Subcutaneous adipose tissue (tissue), 4 donors: ENCODE data around the gene NR2C2AP. TPM values are rescaled to one million over a fixed set of nuclear protein-coding genes. Genes with fewer than 3 reads are reported as not detected.

Source experiments
- total RNA-seq, 4 donors: library from RNA; depleted of rRNA; stranded (reverse); fragments of >200 nt; gene quantifications; one replicate each; pipeline ENCODE4 v1.1.0, GENCODE V29; 2016
- TF ChIP-seq, protein P1 (sequence below): fragments of 450-650 bp; IDR thresholded peaks from one replicate; pipeline ENCODE4 v1.5.1; 2016; ENCODE audit warnings: low read depth, mild to moderate bottlenecking, control low read depth, antibody characterized with exemption, moderate library complexity

NR2C2AP gene
- total RNA-seq, 4 donors from 2014 or later = 7.0 to 16.3 (median 11.9) TPM

DNA sequence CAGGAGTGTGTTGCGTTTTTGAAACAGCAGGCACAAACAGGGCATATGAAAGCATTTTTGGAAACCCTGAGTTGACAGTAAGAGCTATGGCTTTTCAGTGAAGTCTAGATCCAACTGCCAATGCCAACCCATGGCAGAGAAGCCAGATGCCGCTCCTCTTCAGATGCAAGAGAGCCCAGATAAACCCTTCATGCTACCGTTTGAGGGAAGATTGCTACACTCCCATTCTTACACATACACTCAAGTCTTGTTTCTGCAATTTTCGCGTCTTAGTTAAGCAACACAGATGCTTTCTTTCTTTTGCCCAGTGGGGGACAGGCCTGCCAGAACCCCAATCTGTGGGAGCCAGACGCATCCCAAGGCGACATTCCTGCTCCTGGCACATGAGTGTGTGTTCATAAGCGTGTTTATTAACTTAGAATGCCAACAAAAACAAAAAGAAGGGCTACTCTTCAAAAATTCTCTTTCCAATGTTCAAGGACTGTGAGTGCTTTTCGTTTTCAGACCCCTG lies 21.7 kb downstream of the NR2C2AP start:
- TF ChIP-seq, protein P1, sequence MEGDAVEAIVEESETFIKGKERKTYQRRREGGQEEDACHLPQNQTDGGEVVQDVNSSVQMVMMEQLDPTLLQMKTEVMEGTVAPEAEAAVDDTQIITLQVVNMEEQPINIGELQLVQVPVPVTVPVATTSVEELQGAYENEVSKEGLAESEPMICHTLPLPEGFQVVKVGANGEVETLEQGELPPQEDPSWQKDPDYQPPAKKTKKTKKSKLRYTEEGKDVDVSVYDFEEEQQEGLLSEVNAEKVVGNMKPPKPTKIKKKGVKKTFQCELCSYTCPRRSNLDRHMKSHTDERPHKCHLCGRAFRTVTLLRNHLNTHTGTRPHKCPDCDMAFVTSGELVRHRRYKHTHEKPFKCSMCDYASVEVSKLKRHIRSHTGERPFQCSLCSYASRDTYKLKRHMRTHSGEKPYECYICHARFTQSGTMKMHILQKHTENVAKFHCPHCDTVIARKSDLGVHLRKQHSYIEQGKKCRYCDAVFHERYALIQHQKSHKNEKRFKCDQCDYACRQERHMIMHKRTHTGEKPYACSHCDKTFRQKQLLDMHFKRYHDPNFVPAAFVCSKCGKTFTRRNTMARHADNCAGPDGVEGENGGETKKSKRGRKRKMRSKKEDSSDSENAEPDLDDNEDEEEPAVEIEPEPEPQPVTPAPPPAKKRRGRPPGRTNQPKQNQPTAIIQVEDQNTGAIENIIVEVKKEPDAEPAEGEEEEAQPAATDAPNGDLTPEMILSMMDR = no peak

DNA sequence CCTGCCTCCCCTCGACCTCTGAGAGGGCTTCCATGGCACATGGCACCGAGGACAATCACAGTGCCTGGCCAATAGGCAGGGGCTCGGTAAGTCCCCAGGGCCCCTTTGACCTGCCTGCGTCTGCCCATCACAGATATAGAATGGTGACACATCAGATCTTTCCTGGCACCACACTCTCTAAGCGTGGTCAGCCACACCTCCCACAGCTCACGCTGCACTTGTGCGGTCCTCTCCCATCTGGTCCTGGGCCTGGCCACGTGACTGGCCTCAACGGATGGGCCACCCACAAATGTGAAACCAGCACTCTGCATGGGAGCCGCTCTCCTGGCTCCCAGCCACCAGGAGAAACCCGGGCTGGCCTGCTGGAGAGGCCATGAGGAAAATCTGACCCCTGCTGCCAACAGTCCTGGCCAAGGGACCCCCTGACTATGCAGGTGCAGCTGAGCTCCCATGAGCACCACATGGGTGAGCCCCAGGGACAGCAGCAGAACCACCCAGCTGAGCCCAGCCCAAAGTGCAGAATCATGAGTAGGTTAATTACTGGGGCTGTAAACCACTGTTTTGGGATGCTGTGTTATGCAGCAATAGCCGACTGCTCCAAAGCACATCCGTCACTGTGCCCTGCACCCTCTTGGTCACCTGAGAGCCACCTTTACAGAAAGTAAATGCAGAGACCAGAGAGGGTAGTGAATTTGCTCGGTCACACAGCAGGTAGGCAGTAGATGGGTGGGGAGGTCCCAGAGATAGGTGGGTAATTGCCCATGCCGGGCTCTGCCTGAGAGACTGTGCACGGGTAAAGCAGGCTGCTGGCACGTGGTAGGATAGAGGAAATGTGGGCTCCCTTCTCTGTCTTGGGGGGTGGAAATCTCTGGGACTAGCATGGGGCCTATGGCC lies 23.4 kb downstream of the NR2C2AP start:
- TF ChIP-seq, protein P1 = no peak

DNA sequence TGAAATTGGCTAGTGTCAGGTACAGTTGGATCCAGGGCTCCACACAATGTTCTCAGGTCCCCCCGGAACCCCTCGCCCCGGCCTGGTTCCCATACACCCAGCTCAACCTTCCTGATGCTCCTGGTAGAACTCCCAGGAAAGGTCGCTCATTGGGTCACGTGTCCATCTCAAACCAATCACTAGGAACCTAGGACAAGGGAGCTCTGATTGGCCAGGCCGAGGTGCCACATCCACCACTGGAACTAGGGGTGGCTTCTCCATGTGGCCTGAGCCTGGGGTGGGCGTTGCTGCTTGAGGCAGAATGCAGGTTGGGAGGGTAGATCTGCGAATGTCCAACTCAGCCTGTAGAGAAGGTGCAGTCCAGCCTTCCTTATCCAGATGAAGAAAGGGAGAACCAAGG lies 26.3 kb downstream of the NR2C2AP start:
- TF ChIP-seq, protein P1 = no peak

DNA sequence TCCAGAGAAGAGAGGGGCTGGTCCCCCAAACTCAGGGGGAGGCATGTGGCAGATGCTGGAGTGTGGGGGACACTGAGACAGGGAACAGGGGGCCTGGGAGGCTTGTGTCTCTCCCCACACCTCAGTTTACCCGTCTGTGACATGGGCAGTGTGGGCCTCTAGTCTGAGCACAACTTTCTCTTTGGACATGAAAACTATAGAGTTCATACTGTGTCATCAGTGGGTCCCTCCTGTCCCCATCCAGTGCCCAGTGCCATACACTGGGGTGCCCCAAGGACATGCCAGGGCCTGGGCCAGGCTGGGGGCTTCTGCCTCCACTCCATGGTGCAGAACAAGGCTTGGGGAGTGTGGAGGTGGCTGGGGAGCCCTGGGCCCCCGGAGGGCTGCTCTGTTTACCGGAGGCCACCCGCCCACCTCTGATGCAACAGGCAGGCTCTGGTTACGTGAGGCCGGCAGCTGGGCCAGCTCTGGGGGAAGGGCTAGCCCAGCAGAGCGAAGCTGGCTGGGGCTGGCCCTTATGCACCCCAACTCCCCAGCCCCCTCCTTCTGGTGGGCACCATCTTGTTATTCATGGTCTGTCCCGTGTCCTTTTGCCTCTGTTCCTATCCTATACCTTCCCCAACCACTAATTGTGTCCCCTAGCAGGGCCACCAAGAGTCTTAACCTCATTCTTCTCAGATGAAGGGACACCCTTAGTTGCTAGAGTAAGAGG lies 31.2 kb downstream of the NR2C2AP start:
- TF ChIP-seq, protein P1 = no peak

DNA sequence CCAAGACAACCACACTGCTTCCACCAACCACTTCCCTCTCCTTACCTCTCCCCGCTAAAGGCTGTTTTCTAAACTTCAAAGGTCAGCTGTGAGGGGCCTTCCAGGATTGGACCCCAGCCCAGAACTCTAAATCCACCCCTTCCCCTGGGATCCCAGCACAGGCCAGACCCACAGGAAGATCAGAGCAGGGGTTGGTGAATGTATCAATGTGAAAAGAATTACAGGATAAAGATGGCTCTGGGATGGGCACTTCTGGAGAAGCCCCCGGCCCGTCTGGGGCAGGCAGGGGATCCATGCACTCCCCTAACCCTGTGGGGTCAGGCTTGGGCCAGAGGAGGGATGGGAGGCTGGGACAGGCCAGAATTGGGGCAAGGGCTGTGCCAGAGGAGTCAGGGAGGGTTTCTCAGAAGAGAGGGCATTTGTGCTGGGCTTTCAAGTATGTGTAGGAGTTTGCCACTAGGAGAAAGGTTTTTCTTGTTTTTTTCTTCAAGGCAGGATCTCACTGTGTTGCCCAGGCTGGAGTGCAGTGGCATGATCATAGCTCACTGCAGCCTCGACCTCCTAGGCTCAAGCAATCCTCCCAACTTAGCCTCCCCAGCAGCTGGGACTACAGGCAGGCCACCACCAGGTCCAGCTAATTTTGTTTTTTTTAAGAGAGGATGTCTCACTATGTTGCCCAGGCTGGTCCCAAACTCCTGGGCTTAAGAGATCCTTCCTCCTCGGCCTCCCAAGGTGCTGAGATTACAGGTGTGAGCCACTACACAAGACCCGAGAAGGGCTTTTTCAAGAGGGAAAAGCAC lies 32.1 kb downstream of the NR2C2AP start:
- TF ChIP-seq, protein P1 = no peak

DNA sequence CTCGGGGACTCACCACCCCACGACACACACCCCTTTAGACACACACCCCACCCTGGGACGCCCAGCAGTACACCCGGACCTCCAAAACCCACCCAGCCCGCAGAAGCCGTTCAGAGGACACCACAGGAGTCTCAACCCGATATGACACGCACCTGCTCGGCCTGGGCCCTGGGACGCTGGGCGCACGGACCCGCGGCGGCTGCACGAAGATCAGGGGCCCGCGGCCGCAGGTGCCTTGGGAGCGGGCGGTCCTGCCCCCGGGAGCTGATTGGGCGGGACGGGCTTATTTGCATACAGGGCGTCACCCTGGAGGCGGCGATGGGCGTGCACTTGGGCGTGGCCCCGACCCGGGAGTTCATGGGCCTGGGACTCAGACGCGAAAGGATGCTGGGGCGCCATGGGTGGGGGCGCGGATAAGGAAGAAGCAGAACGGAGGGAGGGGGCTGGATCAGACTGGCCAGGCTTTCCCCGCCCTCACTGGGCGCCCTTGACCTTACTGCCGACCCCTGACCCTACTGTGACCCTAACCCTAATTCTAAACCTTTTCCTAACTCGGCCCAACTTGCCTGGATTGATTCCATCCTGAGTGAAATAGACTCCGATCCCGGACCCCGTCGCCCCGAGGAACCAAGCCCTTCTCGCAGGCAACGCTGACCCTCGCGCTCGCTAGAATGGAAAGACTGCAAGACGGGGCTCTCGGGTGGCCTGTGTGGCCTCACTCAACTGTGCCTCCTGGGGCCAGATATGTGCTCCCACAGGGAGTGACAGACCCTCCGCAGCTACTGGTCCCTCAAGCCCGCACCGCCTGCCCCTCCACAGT lies 33.0 kb downstream of the NR2C2AP start, which contains the start of gene MEF2B:
Gene MEF2B, minus strand, starts transcription at position 211 of the 820 bp plus-strand sequence. CDS start 19,528 bp downstream, outside the sequence.
- TF ChIP-seq, protein P1 = no peak
